Natural killer cell (primary cell): ENCODE results near the gene TRIP10. TPM values are rescaled to one million over a fixed set of nuclear protein-coding genes. Genes with fewer than 3 reads are reported as not detected.

Experiments used
- ATAC-seq, 3 donors: fragments of 150-1000 bp in 2 of 3; fragments of 200-7000 bp in 1 of 3; cut with Tn5 transposase; 1 replicate in 1 of 3; 2 replicates in 2 of 3; pipeline ENCODE4 v1.10.0; 2021; ENCODE audit warnings: mild to moderate bottlenecking in 2 of 3, moderate library complexity in 2 of 3
- DNase-seq, 2 donors: peaks; one replicate each; pipeline versions ENCODE4 v3.0.0 to v3.0.0-alpha.2; 2013 to 2021; ENCODE audit warnings: mixed read lengths in 1 of 2
- H3K27ac ChIP-seq: one replicate; pipeline ENCODE4 v1.5.1; 2013; ENCODE audit warnings: mild to moderate bottlenecking, low read length
- H3K27me3 ChIP-seq: one replicate; pipeline ENCODE4 v1.6.1; 2013; ENCODE audit warnings: low read length; ENCODE audit not compliant: control insufficient read depth, insufficient read depth
- H3K36me3 ChIP-seq: one replicate; pipeline ENCODE4 v1.6.1; 2013; ENCODE audit warnings: low read length; ENCODE audit not compliant: control insufficient read depth, insufficient read depth
- H3K4me1 ChIP-seq: one replicate; pipeline ENCODE4 v1.6.1; 2013; ENCODE audit warnings: low read length; ENCODE audit not compliant: control insufficient read depth, insufficient read depth
- H3K4me3 ChIP-seq: one replicate; pipeline ENCODE4 v1.5.1; 2013; ENCODE audit warnings: low read length
- H3K9me3 ChIP-seq: one replicate; pipeline ENCODE4 v1.6.1; 2013; ENCODE audit warnings: low read length; ENCODE audit not compliant: control insufficient read depth, insufficient read depth
- H3K27ac Mint-ChIP-seq, 2 donors: one replicate each; pipeline ENCODE4 v1.8.0; 2022; ENCODE audit warnings: mild to moderate bottlenecking in 2 of 2, mixed read lengths in 2 of 2, moderate library complexity in 1 of 2
- H3K27me3 Mint-ChIP-seq, 2 donors: one replicate each; pipeline ENCODE4 v1.8.0; 2022; ENCODE audit warnings: low read depth in 2 of 2, mixed read lengths in 2 of 2
- H3K36me3 Mint-ChIP-seq: one replicate; pipeline ENCODE4 v1.8.0; 2022; ENCODE audit warnings: mixed read lengths
- H3K4me1 Mint-ChIP-seq, 2 donors: one replicate each; pipeline ENCODE4 v1.8.0; 2022; ENCODE audit warnings: mixed read lengths in 2 of 2
- H3K4me3 Mint-ChIP-seq: one replicate; pipeline ENCODE4 v1.8.0; 2022; ENCODE audit warnings: mild to moderate bottlenecking, moderate library complexity, mixed read lengths
- H3K9me3 Mint-ChIP-seq, 2 donors: one replicate each; pipeline ENCODE4 v1.8.0; 2022; ENCODE audit warnings: mixed read lengths in 2 of 2
- CTCF ChIP-seq: fragments of 200-600 bp; IDR thresholded peaks from one replicate; pipeline ENCODE4 v1.8.0; 2022; ENCODE audit warnings: antibody characterized with exemption
- WGBS: methylation state at CpG from one replicate; pipeline ENCODE4 v1.1.7; 2013; ENCODE audit warnings: missing lambda C conversion rate; ENCODE audit not compliant: insufficient coverage; 5-methylcytosine and 5-hydroxymethylcytosine counted together
- intact Hi-C: fragments of 100-400 bp; cut with micrococcal nuclease; formaldehyde crosslinking; loops from one replicate; pipeline ENCODE4 v1.14.2; 2022
- total RNA-seq, 4 donors: library from RNA; stranded (reverse); fragments of 120-200 nt in 1 of 4; gene quantifications; one replicate each; pipeline versions ENCODE4 v1.2.3 to v1.2.4, GENCODE V29; 2013 to 2022

Gene TRIP10
- total RNA-seq, 3 donors from 2014 or later (not counting 1 experiment from before 2014, with no cell fraction given): 1.0 to 5.2 (median 3.3) TPM

GRCh38 chr19:6800991-6801484, 61.6 kb downstream of the TRIP10 start:
- Mint-ChIP-seq H3K9me3 (no peaks in the 10 kb centered on the region), H3K4me1 (peaks cover 60 to 62% of the 10 kb centered on the region in 2 donors), H3K4me3 (peak overlapping the region; percentile 99), H3K27ac (peak overlapping the region; percentile 97 to 99), H3K36me3 (no peaks in the 10 kb centered on the region), H3K27me3 (no peaks in the 10 kb centered on the region)
- Histone ChIP-seq H3K4me3 (peak overlapping the region; percentile 43), H3K27me3 (no peaks in the 10 kb centered on the region), H3K9me3 (no peaks in the 10 kb centered on the region), H3K4me1 (peaks cover 51% of the 10 kb centered on the region), H3K36me3 (no peaks in the 10 kb centered on the region), H3K27ac (peak overlapping the region; percentile 84)
- ATAC-seq (peak in 1 of 3 donors; percentile 8), DNase-seq (peak; percentile 19 to 47)
- no peak for TF ChIP-seq CTCF
- intact Hi-C loops: loop anchor here (1.0 to 5.0 kb wide), 3 partner anchors 34 to 386 kb away; partner anchors contain the start of gene SH2D3A
- 13% methylated on average over 10 of the region's 10 CpGs for WGBS

Other genes starting within 250 kb of the TRIP10 start
- gene TUBB4A, start 237.4 kb upstream of the TRIP10 start, total RNA-seq: 1 to 10 TPM in 2 of 3 donors, under 1 TPM in 1; 0.40 to 2.6 (median 1.8) TPM
- 1 to 10 TPM; 3.3 to 6.0 (median 5.6) TPM for gene TNFSF9, start 208.7 kb upstream of the TRIP10 start, total RNA-seq
- 1 to 10 TPM in 2 of 3 donors, under 1 TPM in 1; 0.52 to 1.2 (median 1.2) TPM for gene CD70, start 148.5 kb upstream of the TRIP10 start, total RNA-seq
- 10 to 100 TPM; 10.8 to 20.0 (median 11.8) TPM for gene TNFSF14, start 69.5 kb upstream of the TRIP10 start, total RNA-seq
- 1 to 10 TPM in 1 of 3 donors, under 1 TPM in 1, not detected in 1; 0.38 to 5.5 TPM for gene C3, start 19.0 kb upstream of the TRIP10 start, total RNA-seq
- gene GPR108, start 2.1 kb upstream of the TRIP10 start, total RNA-seq: 10 to 100 TPM; 66.1 to 78.0 (median 76.9) TPM
- 10 to 100 TPM; 14.6 to 20.1 (median 15.3) TPM for gene SH2D3A, start 27.8 kb downstream of the TRIP10 start, total RNA-seq
- gene VAV1, start 33.0 kb downstream of the TRIP10 start, total RNA-seq: 100 to 1,000 TPM; 141 to 167 (median 164) TPM
- gene ADGRE1, start 147.9 kb downstream of the TRIP10 start, total RNA-seq: 10 to 100 TPM in 2 of 3 donors, 1 to 10 TPM in 1; 2.6 to 13.7 (median 13.0) TPM